HG03064 (cell line): ENCODE data around the gene SHISA6.

Experiments
- ATAC-seq: cut with Tn5 transposase; IDR thresholded peaks from one replicate; pipeline ENCODE4 v1.9.1; 2021; ENCODE audit warnings: low read depth; ENCODE audit not compliant: unreplicated experiment

Gene SHISA6

DNA sequence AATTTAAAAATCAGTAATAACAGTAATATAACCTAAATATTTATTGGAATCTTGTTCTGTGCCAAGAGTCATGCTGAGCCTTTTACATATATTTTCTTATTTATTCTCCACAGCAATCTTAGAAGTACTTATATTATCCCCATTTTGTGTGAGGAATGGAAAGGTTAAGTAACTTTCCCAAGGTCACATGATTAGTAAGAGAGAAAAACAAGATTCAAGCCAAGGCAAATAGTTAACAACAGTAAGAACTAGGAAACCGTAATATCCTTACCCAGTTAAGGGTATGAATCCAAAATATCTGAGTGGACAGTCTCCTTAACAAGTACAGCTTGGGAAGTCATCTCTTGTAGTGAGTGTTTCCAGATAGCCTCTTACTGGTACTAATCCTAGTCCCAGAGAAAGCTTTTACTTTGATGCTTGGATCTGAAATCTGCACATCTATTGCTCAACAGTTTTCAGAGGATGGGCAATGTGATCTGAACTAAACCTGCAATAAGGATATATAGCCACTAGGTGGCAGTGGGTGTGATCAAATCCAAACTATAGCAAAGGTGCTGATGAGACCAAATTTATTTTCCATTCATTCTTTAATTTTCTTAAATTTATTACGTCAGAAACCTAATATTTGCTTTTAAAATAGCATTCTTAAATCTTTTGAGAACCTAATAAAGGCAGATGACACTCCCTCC is 23.3 kb downstream of the SHISA6 start:
- ATAC-seq: no peak

DNA sequence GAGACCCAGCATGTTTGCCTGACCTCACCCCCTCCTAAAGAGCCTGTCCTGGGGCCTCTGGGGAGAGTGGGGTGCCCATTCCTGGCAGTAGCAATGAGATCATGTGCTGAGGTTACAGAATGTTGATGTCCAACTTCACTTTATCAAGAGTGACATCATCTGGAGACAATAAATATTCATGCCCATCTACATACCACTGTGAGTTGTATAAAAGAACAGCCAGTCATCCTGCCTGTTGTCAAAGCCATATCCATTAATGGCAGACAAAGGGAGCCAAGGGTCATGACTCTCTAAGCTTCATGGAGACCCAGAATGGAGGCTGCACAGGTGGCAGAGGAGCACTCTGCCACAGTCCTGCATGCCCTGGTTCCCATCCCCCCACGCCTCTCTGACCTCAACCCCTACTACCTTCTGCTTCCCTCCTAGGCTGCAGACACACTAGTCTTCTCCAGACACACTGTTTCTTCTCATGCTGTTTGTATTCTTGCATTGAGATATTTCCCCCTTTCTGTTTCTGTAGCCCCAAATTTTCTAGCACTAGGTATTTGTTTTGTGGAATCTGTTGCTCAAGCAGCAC is 27.1 kb downstream of the SHISA6 start:
- ATAC-seq: no peak

DNA sequence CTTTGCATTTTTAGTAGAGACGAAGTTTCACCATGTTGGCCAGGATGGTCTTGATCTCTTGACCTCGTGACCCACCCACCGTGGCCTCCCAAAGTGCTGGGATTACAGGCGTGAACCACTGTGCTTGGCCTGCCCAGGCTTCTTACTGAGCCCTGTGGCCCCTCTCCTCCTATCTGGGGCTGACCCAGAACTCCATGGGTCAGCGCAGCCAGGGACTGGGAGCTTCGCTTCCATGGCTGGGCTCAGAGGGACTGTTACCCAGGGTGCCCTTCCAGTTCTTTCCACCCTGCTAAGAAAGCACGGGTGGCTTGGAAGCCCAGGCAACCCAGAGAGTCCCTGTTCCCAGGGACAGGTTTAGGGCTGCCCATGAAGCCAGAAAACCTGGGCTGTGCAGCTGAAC is 28.2 kb downstream of the SHISA6 start:
- no peak for ATAC-seq

GRCh38 chr17:11272191-11272590 is 31.2 kb downstream of the SHISA6 start:
- no peak for ATAC-seq

- no peak for ATAC-seq
Measured at GRCh38 chr17:11273596-11273995, 32.6 kb downstream of the SHISA6 start.

DNA sequence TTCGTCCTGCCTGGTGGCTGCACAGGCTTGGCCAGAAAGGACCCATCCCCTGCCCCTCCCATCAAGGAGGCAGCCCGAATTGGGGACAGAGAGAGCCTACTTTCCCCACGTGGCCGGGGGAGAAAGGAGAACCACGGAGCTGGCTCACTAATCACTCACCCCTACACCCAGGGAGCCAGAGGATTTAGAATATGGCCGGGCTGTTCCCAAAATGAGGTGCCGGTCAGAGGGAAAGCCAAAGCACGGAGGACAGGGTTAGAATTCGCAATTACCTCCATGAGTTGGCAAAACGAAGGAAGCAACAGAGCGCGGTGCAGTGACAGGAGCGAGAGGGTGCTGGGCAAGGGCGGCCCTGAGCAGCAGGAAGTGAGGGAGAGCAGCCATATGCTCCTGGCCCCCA is 33.1 kb downstream of the SHISA6 start:
- ATAC-seq: no peak

- no peak for ATAC-seq
Measured at GRCh38 chr17:11276486-11276885, 35.5 kb downstream of the SHISA6 start.

DNA sequence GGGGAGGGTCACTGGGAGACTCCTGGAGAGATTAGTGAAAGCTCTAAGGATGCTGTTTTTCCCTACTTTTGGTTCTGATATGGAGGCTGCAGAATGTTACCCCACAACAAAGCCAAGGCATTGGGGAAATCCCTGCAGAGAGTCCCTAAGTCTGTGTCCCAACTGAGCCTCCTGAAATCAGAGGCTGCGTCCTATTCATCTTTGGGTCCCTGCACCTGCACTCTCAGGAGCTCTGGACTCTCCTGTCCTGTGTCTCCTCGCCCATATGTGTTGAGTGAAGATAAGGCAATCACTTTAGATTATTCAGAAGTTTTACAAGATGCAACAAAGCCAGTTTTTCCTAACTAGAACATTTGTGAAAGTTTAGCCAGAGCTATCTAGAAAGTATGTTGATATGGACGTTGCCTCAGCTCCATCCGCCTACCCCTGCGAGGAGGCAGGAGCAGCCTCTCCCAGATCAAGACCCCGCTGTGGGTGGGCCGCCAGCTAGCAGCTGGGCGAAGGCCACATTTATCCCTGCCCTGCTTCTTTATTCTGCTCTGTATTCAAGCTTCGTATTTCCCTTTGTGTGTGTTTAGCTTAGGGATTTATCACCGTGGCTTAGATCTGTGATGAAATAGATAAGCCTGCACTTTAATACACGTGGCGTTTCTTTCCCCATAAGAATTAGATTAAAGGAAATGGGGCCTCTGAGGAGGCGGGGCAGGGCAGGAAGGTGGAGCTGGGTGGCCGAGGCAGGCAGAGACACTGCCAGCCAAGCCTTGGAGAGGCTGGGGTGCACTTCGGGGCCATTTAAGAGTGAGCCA is 37.4 kb downstream of the SHISA6 start:
- ATAC-seq: no peak

DNA sequence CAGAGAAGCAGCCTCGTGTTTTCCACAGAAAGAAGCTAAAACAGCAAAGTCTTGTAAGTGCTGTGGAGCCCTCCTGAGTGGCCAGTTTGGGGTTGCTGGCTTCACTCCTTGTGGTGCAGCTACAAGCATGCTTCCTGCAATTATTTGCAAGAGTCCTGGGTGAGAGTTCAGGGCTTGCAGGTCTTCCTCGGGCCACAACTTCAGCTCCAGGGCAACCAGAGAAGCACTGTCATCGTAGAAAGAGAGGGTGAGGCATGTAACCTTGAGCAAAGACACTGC is 37.9 kb downstream of the SHISA6 start:
- no peak for ATAC-seq

- ATAC-seq: no peak
Measured at GRCh38 chr17:11279776-11280344, 38.8 kb downstream of the SHISA6 start.

DNA sequence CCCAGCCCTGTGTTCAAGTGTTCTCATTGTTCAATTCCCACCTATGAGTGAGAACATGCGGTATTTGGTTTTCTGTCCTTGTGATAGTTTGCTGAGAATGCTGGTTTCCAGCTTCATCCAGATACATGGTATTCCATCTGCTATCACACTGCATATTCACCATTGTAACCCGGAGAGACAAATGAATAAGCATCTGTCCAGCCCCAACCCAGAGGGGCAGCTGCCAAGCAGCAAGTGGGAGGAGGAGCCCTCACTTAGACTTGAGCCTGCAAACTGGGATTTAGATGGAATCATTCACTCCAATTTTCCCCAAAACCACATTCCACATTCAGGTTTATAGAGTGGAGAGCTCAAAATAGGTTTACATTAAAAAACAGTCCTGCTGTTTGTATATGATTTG is 41.6 kb downstream of the SHISA6 start:
- ATAC-seq: no peak

- ATAC-seq: no peak
Measured at GRCh38 chr17:11284811-11285210, 43.8 kb downstream of the SHISA6 start.

- ATAC-seq: no peak
Measured at GRCh38 chr17:11285946-11286345, 44.9 kb downstream of the SHISA6 start.

- ATAC-seq: no peak
Measured at GRCh38 chr17:11287791-11288190, 46.8 kb downstream of the SHISA6 start.

DNA sequence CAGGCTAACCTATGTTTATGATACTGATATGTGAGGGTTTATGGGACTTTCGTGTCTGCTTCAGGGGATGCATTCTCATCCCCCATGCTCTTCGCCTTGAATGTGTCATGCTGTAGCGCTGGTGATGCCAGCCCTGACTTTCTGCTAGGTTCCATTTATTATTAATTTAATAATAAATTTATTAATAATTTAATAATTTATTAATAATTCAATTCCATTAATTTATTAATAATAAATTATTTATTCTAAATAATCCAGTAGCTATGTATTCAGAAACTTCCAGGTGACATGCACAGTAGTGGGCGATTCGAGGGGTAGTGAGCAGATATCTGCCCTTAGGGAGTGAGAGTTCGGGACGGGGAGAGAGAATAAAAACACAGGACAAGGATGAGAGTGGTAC is 49.8 kb downstream of the SHISA6 start:
- no peak for ATAC-seq

- ATAC-seq: no peak
Measured at GRCh38 chr17:11292491-11292890, 51.5 kb downstream of the SHISA6 start.

DNA sequence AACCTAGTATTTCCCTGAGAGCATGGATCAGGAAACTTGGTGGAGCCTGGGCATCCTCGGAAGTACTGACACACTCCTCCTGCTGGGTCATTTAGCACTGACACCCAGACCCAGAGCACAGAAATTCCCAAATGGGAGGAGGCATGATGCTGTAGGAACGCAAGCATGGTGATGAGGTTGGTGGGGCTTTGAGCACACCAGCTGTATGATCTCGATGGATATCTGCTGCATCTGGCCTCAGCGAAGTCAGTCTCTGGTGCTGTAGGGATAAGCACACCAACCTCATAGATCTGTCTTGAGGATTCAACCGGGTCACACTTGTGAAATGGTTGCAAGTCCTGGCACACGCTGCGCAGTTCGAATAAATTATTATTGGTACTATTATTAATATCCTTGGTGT is 52.5 kb downstream of the SHISA6 start:
- no peak for ATAC-seq

DNA sequence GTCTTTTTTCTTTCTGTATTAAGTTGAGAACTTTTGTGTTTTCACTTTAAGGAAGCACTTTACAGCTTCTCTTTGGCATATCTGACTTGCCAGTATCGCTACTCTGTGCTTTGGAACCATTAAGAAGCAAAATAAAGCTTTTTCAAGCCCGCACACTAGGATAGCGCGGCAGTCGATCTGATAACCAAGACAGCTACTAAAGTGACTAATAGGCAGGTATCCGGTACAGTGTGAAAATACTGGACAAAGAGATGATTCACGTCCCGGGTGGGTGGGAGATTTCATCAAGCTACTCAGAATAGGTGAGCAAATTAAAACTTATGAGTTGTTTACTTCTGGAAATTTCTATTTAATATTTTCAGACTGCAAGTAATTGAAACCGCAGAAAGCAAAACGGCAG is 53.8 kb downstream of the SHISA6 start:
- ATAC-seq: no peak

DNA sequence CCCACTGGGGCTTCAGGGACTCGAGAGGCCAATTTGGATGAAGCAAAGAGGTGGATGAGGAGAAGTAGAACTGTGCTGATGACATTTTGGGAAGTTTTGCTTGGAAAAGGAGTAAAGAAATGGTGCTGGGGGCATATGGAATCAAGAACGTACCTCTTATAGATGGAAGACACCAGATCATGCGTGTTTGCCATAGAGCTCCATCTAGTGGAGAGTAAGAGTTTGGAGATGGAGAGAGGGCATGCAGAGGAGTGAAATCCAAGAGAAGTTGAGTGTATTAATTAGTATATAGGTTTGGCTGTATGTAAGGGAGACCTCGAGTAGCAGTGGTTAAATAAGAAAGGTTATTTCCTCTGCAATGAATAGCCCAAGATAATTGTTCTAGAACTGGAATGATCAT is 56.0 kb downstream of the SHISA6 start:
- ATAC-seq: no peak

DNA sequence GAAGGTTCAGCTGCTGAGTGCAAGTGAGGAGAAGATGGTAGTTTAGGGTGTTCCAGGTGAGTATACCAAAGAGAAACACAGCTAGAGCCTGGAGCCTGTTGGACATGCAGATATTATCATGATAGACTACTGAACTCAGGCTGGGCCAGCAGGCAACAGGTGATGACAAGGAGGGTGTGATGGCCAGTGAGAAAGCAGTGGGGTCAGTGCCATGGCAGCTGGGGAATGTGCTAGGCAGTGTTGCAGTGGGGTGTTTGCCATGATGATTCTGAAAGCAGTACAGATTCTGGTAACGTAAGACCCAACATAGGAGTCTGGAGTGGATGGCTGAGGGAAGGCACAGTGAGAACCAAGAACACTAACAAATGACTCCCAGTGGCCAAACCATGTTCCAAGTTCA is 57.4 kb downstream of the SHISA6 start:
- no peak for ATAC-seq

DNA sequence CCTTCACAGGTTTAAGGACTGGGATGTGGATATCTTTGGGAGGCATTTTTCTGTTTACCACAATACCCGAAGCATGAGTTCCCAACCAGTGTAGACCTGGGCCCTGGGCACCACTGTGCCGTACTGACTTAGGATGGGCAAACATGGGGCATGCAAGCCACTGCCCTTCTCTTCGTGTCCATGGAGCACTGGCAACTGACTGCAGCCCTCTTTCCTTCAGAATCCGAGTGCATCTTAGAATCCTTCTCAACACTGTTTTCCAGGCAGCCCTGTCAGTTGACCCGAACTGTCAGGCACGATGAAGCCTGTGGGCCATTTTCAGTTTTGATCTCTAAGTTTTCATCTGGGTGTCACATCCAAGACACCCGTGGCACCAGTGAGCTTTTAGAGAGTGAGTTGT is 59.2 kb downstream of the SHISA6 start:
- no peak for ATAC-seq

DNA sequence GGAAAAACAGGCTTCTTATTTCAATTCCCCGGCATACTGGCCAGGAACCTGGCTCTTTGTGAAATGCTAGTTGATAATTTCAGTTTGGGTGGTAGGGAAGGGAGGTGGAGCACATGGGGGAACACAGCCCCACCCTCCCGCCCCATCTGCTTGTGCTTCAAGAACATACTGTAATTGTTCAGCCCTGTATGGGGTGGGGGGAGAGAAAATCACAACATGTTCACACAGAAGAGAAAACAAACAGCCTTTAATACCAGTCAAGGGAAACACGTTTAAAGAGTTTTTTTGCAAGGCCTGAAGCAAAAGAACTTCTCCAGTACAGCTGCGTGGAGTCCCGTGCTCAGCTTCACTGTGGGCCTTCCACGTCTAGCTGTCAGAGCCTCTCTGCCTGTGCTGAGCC is 59.7 kb downstream of the SHISA6 start:
- ATAC-seq: no peak
